HEK293T (cell line): ENCODE results near the gene COL4A6.

Experiments
- CTCF ChIA-PET: fragments of 350-600 bp; formaldehyde crosslinking; extraction: SDS; loops from one replicate; lab custom pipeline; 2021; ENCODE audit warnings: antibody characterized with exemption, inconsistent platforms; lab: Yijun Ruan, JAX
- POLR2A ChIA-PET: fragments of 350-600 bp; formaldehyde crosslinking; extraction: SDS; loops from one replicate; lab custom pipeline; 2020; ENCODE audit warnings: antibody characterized with exemption, inconsistent platforms; lab: Yijun Ruan, JAX
- DNase-seq: peaks from one replicate; pipeline ENCODE4 v3.0.0; 2012; ENCODE audit warnings: mixed read lengths; ENCODE audit errors: extremely low spot score
- ARNT ChIP-seq: fragments of 450-650 bp; IDR thresholded peaks from 2 replicates; pipeline ENCODE4 v1.6.1; 2017; ENCODE audit warnings: mild to moderate bottlenecking
- BHLHE40 ChIP-seq: fragments of 450-650 bp; IDR thresholded peaks from 2 replicates; pipeline ENCODE4 v1.6.1; 2016; ENCODE audit warnings: mild to moderate bottlenecking, moderate library complexity, borderline replicate concordance
- CTBP1 ChIP-seq: fragments of 450-650 bp; IDR thresholded peaks from 2 replicates; pipeline ENCODE4 v1.6.1; 2016; ENCODE audit warnings: borderline replicate concordance
- ELF4 ChIP-seq: fragments of 450-650 bp; IDR thresholded peaks from 2 replicates; pipeline ENCODE4 v1.6.1; 2017; ENCODE audit warnings: antibody characterized with exemption
- FOXA1 ChIP-seq: fragments of 450-650 bp; IDR thresholded peaks from 2 replicates; pipeline ENCODE4 v1.6.1; 2016; ENCODE audit warnings: mild to moderate bottlenecking
- FOXK2 ChIP-seq: fragments of 450-650 bp; IDR thresholded peaks from 2 replicates; pipeline ENCODE4 v1.6.1; 2016; ENCODE audit warnings: mild to moderate bottlenecking
- FOXM1 ChIP-seq: fragments of 450-650 bp; IDR thresholded peaks from 2 replicates; pipeline ENCODE4 v1.6.1; 2017; ENCODE audit warnings: mild to moderate bottlenecking, borderline replicate concordance
- HDGF ChIP-seq: fragments of 450-650 bp; IDR thresholded peaks from 2 replicates; pipeline ENCODE4 v1.6.1; 2017; ENCODE audit warnings: antibody characterized with exemption, borderline replicate concordance
- L3MBTL2 ChIP-seq: fragments of 450-650 bp; conservative IDR thresholded peaks from 2 replicates; pipeline ENCODE4 v1.6.1; 2016; ENCODE audit warnings: mild to moderate bottlenecking
- LEF1 ChIP-seq: fragments of 450-650 bp; IDR thresholded peaks from 2 replicates; pipeline ENCODE4 v1.6.1; 2017; ENCODE audit warnings: mild to moderate bottlenecking, borderline replicate concordance
- NFRKB ChIP-seq: fragments of 450-650 bp; IDR thresholded peaks from 2 replicates; pipeline ENCODE4 v1.6.1; 2016; ENCODE audit warnings: mild to moderate bottlenecking, moderate library complexity
- PKNOX1 ChIP-seq: fragments of 450-650 bp; IDR thresholded peaks from 2 replicates; pipeline ENCODE4 v1.6.1; 2016
- SP1 ChIP-seq: fragments of 450-650 bp; IDR thresholded peaks from 2 replicates; pipeline ENCODE4 v1.6.1; 2017
- SUZ12 ChIP-seq: fragments of 450-650 bp; IDR thresholded peaks from 2 replicates; pipeline ENCODE4 v1.6.1; 2016; ENCODE audit warnings: mild to moderate bottlenecking
- TARDBP ChIP-seq: fragments of 450-650 bp; IDR thresholded peaks from 2 replicates; pipeline ENCODE4 v1.6.1; 2016
- ZNF384 ChIP-seq: fragments of 450-650 bp; IDR thresholded peaks from 2 replicates; pipeline ENCODE4 v1.6.1; 2016

Gene COL4A6

GRCh38 chrX:108246304-108246954, 191.8 kb downstream of the COL4A6 start:
- TF ChIP-seq L3MBTL2: no peak
- no peak for TF ChIP-seq FOXA1
- TF ChIP-seq SP1: no peak
- TF ChIP-seq PKNOX1: no peak
- TF ChIP-seq TARDBP: no peak
- no peak for TF ChIP-seq CTBP1
- no peak for TF ChIP-seq SUZ12
- TF ChIP-seq FOXM1: no peak
- TF ChIP-seq FOXK2: no peak
- no peak for TF ChIP-seq LEF1
- TF ChIP-seq ZNF384: no peak
- CTCF ChIA-PET: interaction anchor here (1.5 kb wide), 1 partner anchor 22 kb away, joined by 3 read pairs; no protein-coding TSS in a partner anchor
- POLR2A ChIA-PET: no interaction called here
- DNase-seq: no peak

- CTCF ChIA-PET: interaction anchor here (0.6 to 1.5 kb wide), 4 partner anchors 8 to 22 kb away, joined by 3 to 6 read pairs (median 3); no protein-coding TSS in a partner anchor
- TF ChIP-seq FOXA1: no peak
- TF ChIP-seq CTBP1: no peak
- no peak for TF ChIP-seq ZNF384
- peak; percentile 21 for DNase-seq
- POLR2A ChIA-PET: no interaction called here
Observed at GRCh38 chrX:108245462-108245861, 192.8 kb downstream of the COL4A6 start.

- TF ChIP-seq ZNF384: no peak
- CTCF ChIA-PET: interaction anchor here (1.1 to 1.9 kb wide), 3 partner anchors 8 to 20 kb away, joined by 4 read pairs; no protein-coding TSS in a partner anchor
- POLR2A ChIA-PET: no interaction called here
- DNase-seq: no peak
Observed at GRCh38 chrX:108235986-108236385, 202.2 kb downstream of the COL4A6 start.

- TF ChIP-seq PKNOX1: no peak
- no peak for TF ChIP-seq SUZ12
- no peak for TF ChIP-seq ELF4
- TF ChIP-seq CTBP1: no peak
- TF ChIP-seq TARDBP: no peak
- TF ChIP-seq ARNT: no peak
- no peak for TF ChIP-seq FOXM1
- TF ChIP-seq FOXK2: no peak
- no peak for TF ChIP-seq ZNF384
- TF ChIP-seq L3MBTL2: no peak
- no peak for TF ChIP-seq FOXA1
- TF ChIP-seq HDGF: no peak
- no peak for TF ChIP-seq NFRKB
- no peak for TF ChIP-seq BHLHE40
- ChIA-PET CTCF (no interaction called here), POLR2A (no interaction called here)
- no peak for DNase-seq
Observed at GRCh38 chrX:108230574-108230973, 207.6 kb downstream of the COL4A6 start.

- peak; percentile 70 for DNase-seq
- TF ChIP-seq ELF4: no peak
- no peak for TF ChIP-seq PKNOX1
- ChIA-PET POLR2A (no interaction called here), CTCF (interaction anchor here (0.6 to 2.9 kb wide), 29 partner anchors 8 to 1246 kb away, joined by 3 to 28 read pairs (median 4); no protein-coding TSS in a partner anchor)
Observed at GRCh38 chrX:108224727-108225621, 213.2 kb downstream of the COL4A6 start.

GRCh38 chrX:108224218-108224617, 214.0 kb downstream of the COL4A6 start:
- POLR2A ChIA-PET: no interaction called here
- TF ChIP-seq HDGF (no peak), LEF1 (no peak), TARDBP (no peak)
- no peak for DNase-seq
- CTCF ChIA-PET: interaction anchor here (0.5 to 2.9 kb wide), 29 partner anchors 8 to 1247 kb away, joined by 3 to 28 read pairs (median 4); no protein-coding TSS in a partner anchor
